H1 (cell line): ENCODE data around the gene ARL3. TPM values are rescaled to one million over a fixed set of nuclear protein-coding genes. Genes with fewer than 3 reads are reported as not detected.

ENCODE experiments used
- CTCF ChIA-PET: fragments of 300-600 bp; sonication (Branson Sonifier 250); formaldehyde crosslinking; loops from one replicate; lab custom pipeline; 2021; ENCODE audit not compliant: partially characterized antibody; lab: Charles Lee
- POLR2A ChIA-PET: fragments of 300-600 bp; sonication (Branson Sonifier 250); formaldehyde crosslinking; loops from one replicate; lab custom pipeline; 2021; ENCODE audit warnings: inconsistent platforms; ENCODE audit not compliant: partially characterized antibody; lab: Charles Lee
- DNase-seq, 2 experiments: peaks; one replicate each; pipeline versions ENCODE4 v3.0.0 to v3.0.0-alpha.2; 2010 to 2022; ENCODE audit warnings: low spot score in 2 of 2, low read depth in 1 of 2, mixed read lengths in 1 of 2
- FAIRE-seq: peaks from 2 replicates; lab custom pipeline; 2011; peaks lifted over from hg19 to GRCh38; lab: Jason Lieb, UNC
- H2AFZ ChIP-seq: 2 replicates; pipeline ENCODE4 v1.8.1; 2012; ENCODE audit warnings: low read length, inconsistent platforms
- H2AK5ac ChIP-seq: 2 replicates; pipeline ENCODE4 v1.6.1; 2013; ENCODE audit warnings: low read depth, low read length
- H2BK120ac ChIP-seq: replicated peaks from 2 replicates; pipeline ENCODE3; 2013; ENCODE audit warnings: low read depth, low read length, inconsistent platforms
- H2BK12ac ChIP-seq: 2 replicates; pipeline ENCODE4 v1.6.1; 2013; ENCODE audit warnings: low read depth, low read length
- H2BK15ac ChIP-seq: 2 replicates; pipeline ENCODE4 v1.6.1; 2013; ENCODE audit warnings: low read length
- H2BK20ac ChIP-seq: 2 replicates; pipeline ENCODE4 v1.6.1; 2013; ENCODE audit warnings: low read length
- H2BK5ac ChIP-seq: 2 replicates; pipeline ENCODE4 v1.6.1; 2013; ENCODE audit warnings: low read depth, low read length
- H3K14ac ChIP-seq: 2 replicates; pipeline ENCODE4 v1.6.1; 2013; ENCODE audit warnings: inconsistent platforms; ENCODE audit not compliant: insufficient read length
- H3K18ac ChIP-seq: 2 replicates; pipeline ENCODE4 v1.6.1; 2013; ENCODE audit warnings: low read length; ENCODE audit errors: extremely low read depth
- H3K23ac ChIP-seq: 2 replicates; pipeline ENCODE4 v1.6.1; 2013; ENCODE audit warnings: inconsistent platforms; ENCODE audit not compliant: insufficient read length
- H3K23me2 ChIP-seq: 2 replicates; pipeline ENCODE4 v1.6.1; 2013; ENCODE audit warnings: low read depth, low read length
- H3K27ac ChIP-seq: 2 replicates; pipeline ENCODE4 v1.6.1; 2011; ENCODE audit warnings: low read depth, low read length, inconsistent platforms
- H3K27me3 ChIP-seq, 4 experiments: replicated peaks in 1 of 4; 1 replicate in 1 of 4; 2 replicates in 3 of 4; pipeline versions ENCODE4 v1.6.1 to v1.8.1; 2011 to 2013; ENCODE audit warnings: low read length in 3 of 4, mild to moderate bottlenecking in 3 of 4, inconsistent platforms in 2 of 4, mixed read lengths in 2 of 4, moderate library complexity in 1 of 4; ENCODE audit not compliant: control insufficient read depth in 3 of 4, insufficient read depth in 3 of 4; ENCODE audit errors: extremely low read depth in 1 of 4
- H3K36me3 ChIP-seq, 4 experiments: 2 replicates each; pipeline versions ENCODE4 v1.6.1 to v1.8.1; 2011 to 2013; ENCODE audit warnings: mild to moderate bottlenecking in 4 of 4, low read length in 3 of 4, moderate library complexity in 2 of 4, control low read depth in 1 of 4, inconsistent platforms in 1 of 4; ENCODE audit not compliant: insufficient read depth in 4 of 4, control insufficient read depth in 2 of 4
- H3K4ac ChIP-seq: replicated peaks from 2 replicates; pipeline ENCODE3; 2013; ENCODE audit warnings: low read length, low read depth, mixed read lengths, inconsistent platforms; ENCODE audit not compliant: insufficient read length
- H3K4me1 ChIP-seq, 4 experiments: replicated peaks in 1 of 4; 1 replicate in 1 of 4; 2 replicates in 3 of 4; pipeline versions ENCODE4 v1.6.1 to v1.8.1; 2011 to 2013; ENCODE audit warnings: low read length in 3 of 4, inconsistent platforms in 2 of 4, mixed read lengths in 1 of 4; ENCODE audit not compliant: insufficient read depth in 4 of 4, control insufficient read depth in 3 of 4
- H3K4me2 ChIP-seq, 2 experiments: 2 replicates each; pipeline versions ENCODE4 v1.6.1 to v1.8.1; 2011 to 2013; ENCODE audit warnings: low read depth in 2 of 2, low read length in 2 of 2, control low read depth in 1 of 2, inconsistent platforms in 1 of 2, mild to moderate bottlenecking in 1 of 2; ENCODE audit not compliant: insufficient read depth in 1 of 2
- H3K4me3 ChIP-seq, 4 experiments: fragments of 200-600, 300-600 bp in 1 of 4; sonication (generic), shearing (Covaris generic), sonication (Bioruptor Twin) in 1 of 4; 2 replicates each; pipeline versions ENCODE4 v1.5.1 to v1.8.1; 2011 to 2016; ENCODE audit warnings: low read length in 4 of 4, low read depth in 3 of 4, control low read depth in 2 of 4, inconsistent platforms in 2 of 4, mild to moderate bottlenecking in 2 of 4, mixed read lengths in 1 of 4, moderate library complexity in 1 of 4; ENCODE audit not compliant: insufficient read depth in 2 of 4; ENCODE audit errors: extremely low read depth in 1 of 4
- H3K56ac ChIP-seq: replicated peaks from 2 replicates; pipeline ENCODE3; 2013; ENCODE audit warnings: low read depth, mild to moderate bottlenecking, mixed read lengths, low read length, inconsistent platforms; ENCODE audit not compliant: insufficient read length
- H3K79me1 ChIP-seq: 2 replicates; pipeline ENCODE4 v1.6.1; 2013; ENCODE audit warnings: low read depth, low read length, control low read depth
- H3K79me2 ChIP-seq, 2 experiments: 2 replicates each; pipeline versions ENCODE4 v1.6.1 to v1.8.1; 2012 to 2013; ENCODE audit warnings: low read length in 2 of 2, mild to moderate bottlenecking in 2 of 2, inconsistent platforms in 1 of 2; ENCODE audit not compliant: insufficient read depth in 2 of 2, control insufficient read depth in 1 of 2
- H3K9ac ChIP-seq, 4 experiments: replicated peaks in 1 of 4; 1 replicate in 1 of 4; 2 replicates in 3 of 4; pipeline versions ENCODE4 v1.6.1 to v1.8.1; 2011 to 2013; ENCODE audit warnings: low read depth in 3 of 4, low read length in 3 of 4, control low read depth in 2 of 4, mild to moderate bottlenecking in 2 of 4, moderate library complexity in 2 of 4, inconsistent platforms in 1 of 4; ENCODE audit errors: extremely low read depth in 1 of 4
- H3K9me3 ChIP-seq, 2 experiments: 2 replicates each; pipeline versions ENCODE4 v1.6.1 to v1.8.1; 2012 to 2013; ENCODE audit warnings: mild to moderate bottlenecking in 2 of 2, moderate library complexity in 2 of 2, control low read depth in 1 of 2, inconsistent platforms in 1 of 2, low read depth in 1 of 2, low read length in 1 of 2, mixed read lengths in 1 of 2; ENCODE audit not compliant: insufficient read depth in 2 of 2
- H4K20me1 ChIP-seq, 2 experiments: replicated peaks in 1 of 2; 2 replicates each; pipeline versions ENCODE3 to v1.8.1; 2011 to 2013; ENCODE audit warnings: inconsistent platforms in 2 of 2, low read length in 2 of 2, mild to moderate bottlenecking in 1 of 2; ENCODE audit not compliant: insufficient read depth in 2 of 2, control insufficient read depth in 1 of 2
- H4K5ac ChIP-seq: 2 replicates; pipeline ENCODE4 v1.6.1; 2013; ENCODE audit warnings: low read length, low read depth, mixed read lengths, inconsistent platforms; ENCODE audit not compliant: insufficient read length
- H4K8ac ChIP-seq: 2 replicates; pipeline ENCODE4 v1.8.0; 2013; ENCODE audit warnings: mild to moderate bottlenecking, moderate library complexity, low read length, inconsistent platforms; ENCODE audit not compliant: insufficient read depth; ENCODE audit errors: extremely low read depth
- H4K91ac ChIP-seq: replicated peaks from 2 replicates; pipeline ENCODE3; 2013; ENCODE audit warnings: low read length, mixed read lengths, inconsistent platforms; ENCODE audit not compliant: insufficient read length
- ATF2 ChIP-seq: IDR thresholded peaks from 2 replicates; pipeline ENCODE4 v1.6.1; 2012; ENCODE audit warnings: low read length, inconsistent platforms
- BACH1 ChIP-seq: IDR thresholded peaks from 2 replicates; pipeline ENCODE4 v1.6.1; 2012; ENCODE audit warnings: low read length, improper control_type of control experiment
- CBX5 ChIP-seq: fragments of 300-800, 300-1000 bp; sonication (generic); IDR thresholded peaks from 2 replicates; pipeline ENCODE4 v1.7.1; 2016; ENCODE audit warnings: antibody characterized with exemption, low read length, low read depth
- CEBPB ChIP-seq: IDR thresholded peaks from 2 replicates; pipeline ENCODE4 v1.6.1; 2012; ENCODE audit warnings: low read depth, low read length
- CREB1 ChIP-seq: IDR thresholded peaks from 2 replicates; pipeline ENCODE4 v1.6.1; 2012; ENCODE audit warnings: inconsistent platforms
- FOSL1 ChIP-seq: IDR thresholded peaks from 2 replicates; pipeline ENCODE4 v1.6.1; 2011; ENCODE audit warnings: mild to moderate bottlenecking, low read depth, low read length, moderate library complexity; ENCODE audit not compliant: insufficient read depth
- JUN ChIP-seq: IDR thresholded peaks from 2 replicates; pipeline ENCODE4 v1.6.1; 2011; ENCODE audit warnings: low read depth, mild to moderate bottlenecking, improper control_type of control experiment, low read length
- NRF1 ChIP-seq: IDR thresholded peaks from 2 replicates; pipeline ENCODE4 v1.6.1; 2011; ENCODE audit warnings: mild to moderate bottlenecking, low read depth, low read length, improper control_type of control experiment
- POLR2A ChIP-seq, 2 experiments: IDR thresholded peaks; 1 replicate in 1 of 2; 2 replicates in 1 of 2; pipeline ENCODE4 v1.6.1; 2011; ENCODE audit warnings: low read depth in 2 of 2, low read length in 2 of 2, mild to moderate bottlenecking in 2 of 2; ENCODE audit errors: control extremely low read depth in 1 of 2
- RAD21 ChIP-seq, 2 experiments: IDR thresholded peaks in 1 of 2; conservative IDR thresholded peaks in 1 of 2; 2 replicates each; pipeline ENCODE4 v1.6.1; 2011; ENCODE audit warnings: low read depth in 2 of 2, low read length in 2 of 2, improper control_type of control experiment in 1 of 2, inconsistent platforms in 1 of 2, mild to moderate bottlenecking in 1 of 2, moderate library complexity in 1 of 2
- RBBP5 ChIP-seq: IDR thresholded peaks from 2 replicates; pipeline ENCODE4 v1.7.1; 2012; ENCODE audit warnings: low read depth, mild to moderate bottlenecking, inconsistent platforms, low read length, moderate library complexity, borderline replicate concordance
- SRF ChIP-seq: IDR thresholded peaks from 2 replicates; pipeline ENCODE4 v1.6.1; 2011; ENCODE audit warnings: mild to moderate bottlenecking, low read depth, low read length, moderate library complexity
- TCF12 ChIP-seq: IDR thresholded peaks from 2 replicates; pipeline ENCODE4 v1.6.1; 2011; ENCODE audit warnings: low read depth, mild to moderate bottlenecking, low read length
- ZNF274 ChIP-seq: IDR thresholded peaks from 2 replicates; pipeline ENCODE4 v1.7.0; 2012; ENCODE audit warnings: low read length, borderline replicate concordance; ENCODE audit errors: extremely low read depth
- WGBS, 2 experiments: shearing (Covaris generic) in 1 of 2; methylation state at CpG; one replicate each; pipeline versions ENCODE4 v1.1.6 to v1.1.7; 2013 to 2015; ENCODE audit warnings: low lambda C conversion rate in 2 of 2, mixed read lengths in 2 of 2, inconsistent platforms in 1 of 2, low coverage in 1 of 2, missing lambda C conversion rate in 1 of 2; ENCODE audit not compliant: insufficient replicate concordance in 2 of 2, insufficient coverage in 1 of 2, insufficient read length in 1 of 2; ENCODE audit errors: extremely low coverage in 1 of 2, missing lambda C conversion rate in 1 of 2; 5-methylcytosine and 5-hydroxymethylcytosine counted together
- polyA plus RNA-seq, 7 experiments: library from polyadenylated mRNA; depleted of rRNA in 3 of 7; stranded (reverse) in 5 of 7; unstranded in 2 of 7; fragments of >200 nt in 5 of 7; fragments of 200-250 nt in 2 of 7; gene quantifications; 1 replicate in 5 of 7; 2 replicates in 1 of 7; 4 replicates in 1 of 7; pipeline versions ENCODE4 v1.2.1 to v1.2.3, GENCODE V29; 2011 to 2013; ENCODE audit warnings: missing spikeins in 2 of 7, mixed read lengths in 2 of 7
- total RNA-seq: library from RNA; stranded (reverse); fragmentation: NEBNext Ultra II Directional; extraction: Animal tissue kit (Norgen Biotek cat#: 25700); gene quantifications from 2 replicates; pipeline ENCODE4 v1.2.1, GENCODE V29; 2021

ARL3 gene
- total and polyA plus RNA-seq, 2 of the 8 experiments (the other 6 are each of a cell fraction or from before 2014, with no cell fraction given): 8.8 to 16.2 TPM

DNA sequence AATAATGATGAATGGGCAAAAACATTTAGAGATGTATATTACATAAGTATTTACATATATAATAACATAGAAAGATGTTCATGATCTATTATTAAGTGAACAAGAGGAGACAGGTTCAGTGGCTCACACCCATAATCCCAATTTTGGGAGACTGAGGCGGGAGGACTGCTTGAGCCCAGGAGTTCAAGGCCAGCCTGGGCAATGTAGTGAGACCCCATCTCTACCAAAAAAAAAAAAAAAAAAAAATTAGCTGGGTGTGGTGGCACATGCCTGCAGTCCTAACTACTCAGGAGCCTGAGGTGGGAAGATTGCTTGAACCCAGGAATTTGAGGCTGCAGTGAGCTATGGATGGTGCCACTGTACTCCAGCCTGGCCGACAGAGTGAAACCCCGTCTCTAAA lies 12.4 kb downstream of the ARL3 start:
- Histone ChIP-seq H4K20me1 (peaks cover 0 to 4% of the 10 kb centered on the region in 2 experiments), H3K9me3 (no peaks in the 10 kb centered on the region), H2AFZ (no peak overlapping the region), H2BK12ac (no peak overlapping the region), H3K27me3 (no peaks in the 10 kb centered on the region), H4K5ac (no peak overlapping the region), H3K79me1 (peaks cover 2% of the 10 kb centered on the region; the same call in 1 of the 2 replicates), H3K23ac (no peak overlapping the region), H2BK20ac (no peak overlapping the region), H2BK15ac (no peak overlapping the region), H4K8ac (no peak overlapping the region), H3K23me2 (no peaks in the 10 kb centered on the region), H3K27ac (no peak overlapping the region), H2BK5ac (no peak overlapping the region), H3K56ac (no peak overlapping the region), H2BK120ac (no peak overlapping the region), H3K9ac (no peak overlapping the region), H2AK5ac (no peak overlapping the region), H3K36me3 (peaks cover 0 to 17% (median 9%) of the 10 kb centered on the region in 4 experiments; a peak in 5 of 8 replicates), H3K18ac (no peak overlapping the region), H3K4me3 (no peak overlapping the region), H3K4ac (no peak overlapping the region), H3K4me1 (no peaks in the 10 kb centered on the region), H4K91ac (no peak overlapping the region), H3K14ac (no peak overlapping the region), H3K79me2 (no peaks in the 10 kb centered on the region), H3K4me2 (no peak overlapping the region)
- ChIA-PET CTCF (interaction anchor here (0.6 to 1.6 kb wide), 4 partner anchors 12 to 131 kb away, joined by 3 to 6 read pairs (median 3); no protein-coding TSS in a partner anchor), POLR2A (interaction anchor here (0.7 to 1.7 kb wide), 2 partner anchors 11 to 26 kb away, joined by 3 read pairs; no protein-coding TSS in a partner anchor)
- FAIRE-seq: no peak
- 95% methylated on average over 3 of the region's 3 CpGs; no CpG with 5 or more reads in 1 of the 2 experiments for WGBS, 2 experiments
- no peak for DNase-seq
- no peak for TF ChIP-seq CBX5
- no peak for TF ChIP-seq CEBPB
- no peak for TF ChIP-seq TCF12
- TF ChIP-seq SRF: no peak
- TF ChIP-seq RAD21 (IDR thresholded peaks at IDR 0.05 in 1 of 2, conservative IDR thresholded peaks at IDR 0.05 in 1 of 2; ENCODE audit: low read depth in 2 of 2, low read length in 2 of 2): no peak
- no peak for TF ChIP-seq CREB1
- TF ChIP-seq ATF2: no peak
- no peak for TF ChIP-seq RBBP5
- TF ChIP-seq JUN: no peak
- TF ChIP-seq FOSL1: no peak
- TF ChIP-seq NRF1: no peak
- no peak for TF ChIP-seq BACH1
- TF ChIP-seq POLR2A (IDR thresholded peaks at IDR 0.05; ENCODE audit: control extremely low read depth in 1 of 2, low read depth in 2 of 2, low read length in 2 of 2): no peak
- TF ChIP-seq ZNF274: no peak
